Measurements from ENCODE around the gene MFNG.
"Not testable (repeated sequence)": the region's sequence is repeated elsewhere in the genome, so short reads cannot be mapped to it uniquely, and the experiment has no call there.

The MFNG gene

DNA sequence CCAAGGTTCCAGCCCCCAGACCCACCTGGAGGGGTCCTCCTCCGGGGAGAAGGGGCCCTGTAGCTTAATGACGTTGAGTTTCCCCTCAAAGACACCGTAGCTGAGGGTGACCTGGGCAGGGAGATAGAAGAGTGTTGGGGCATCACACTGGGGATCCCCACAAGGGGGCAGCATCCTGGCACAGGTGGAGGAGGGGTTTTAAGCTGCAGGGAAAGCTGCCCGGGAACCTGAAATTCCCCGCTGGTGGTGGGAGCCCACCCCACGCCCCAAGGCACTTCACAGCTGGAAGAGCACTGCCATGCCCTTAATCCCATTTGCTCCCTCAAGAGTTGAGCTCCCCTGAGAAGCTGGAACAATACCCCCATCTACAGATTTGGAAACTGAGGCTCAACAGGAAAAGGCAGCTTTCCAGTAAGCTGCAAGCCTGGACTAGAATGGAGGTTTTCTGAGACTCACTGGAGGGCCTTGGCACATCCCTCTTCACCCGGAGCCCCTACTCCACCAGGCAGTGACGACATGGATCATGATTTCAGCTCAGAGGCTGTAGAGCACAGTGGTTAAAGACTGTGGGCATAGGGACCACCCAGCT, 13.7 kb downstream of the MFNG start:
- peak; percentile 55 for DNase-seq

DNA sequence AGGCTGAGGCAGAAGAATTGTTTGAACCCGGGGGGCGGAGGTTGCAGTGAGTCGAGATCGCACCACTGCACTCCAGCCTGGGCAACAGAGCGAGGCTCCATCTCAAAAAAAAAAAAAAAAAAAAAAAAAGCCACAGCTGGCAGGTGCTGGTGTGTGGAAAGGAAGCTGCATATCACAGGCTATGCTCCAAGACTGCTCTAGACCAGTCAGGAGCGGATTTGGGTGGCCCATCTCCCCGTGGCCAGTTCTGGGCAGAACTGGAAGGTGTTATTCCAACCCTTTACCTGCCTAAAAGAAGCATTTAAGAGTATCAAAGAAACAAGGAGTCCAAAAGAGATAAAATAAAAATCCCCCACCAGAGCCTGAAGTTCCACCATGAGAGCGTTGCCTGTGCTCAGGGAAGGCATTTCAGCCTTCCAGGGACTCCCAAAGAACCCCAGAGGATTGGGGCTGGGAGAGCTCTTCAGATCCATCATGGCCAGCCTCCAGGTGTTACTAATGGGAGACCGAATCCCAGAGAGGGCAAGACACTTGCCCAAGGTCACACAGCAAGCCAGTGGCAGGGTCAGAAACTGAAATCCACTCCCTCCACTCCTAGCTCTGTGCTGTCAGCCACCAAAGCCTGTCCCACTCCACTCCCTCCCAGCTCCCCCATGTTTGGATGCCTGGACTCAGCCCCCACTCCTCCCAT, 14.3 kb downstream of the MFNG start:
- DNase-seq = no peak

DNA sequence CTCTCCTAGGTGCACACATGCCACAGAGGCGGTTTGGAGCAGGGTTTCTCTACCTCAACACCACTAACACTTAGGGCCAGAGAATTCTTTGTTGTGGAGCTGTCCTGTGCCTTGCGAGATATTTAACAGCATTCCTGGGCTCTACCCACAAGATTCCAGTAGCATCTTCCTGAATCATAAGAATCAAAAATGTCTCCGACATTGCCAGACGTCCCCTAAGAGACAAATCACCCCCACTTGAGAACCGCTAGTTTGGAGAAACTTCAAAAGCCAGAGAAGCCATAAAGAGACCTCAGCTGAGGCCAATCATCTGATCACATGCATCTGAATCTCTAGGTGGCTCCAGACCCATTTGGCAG, 16.1 kb downstream of the MFNG start:
- no peak for DNase-seq

DNA sequence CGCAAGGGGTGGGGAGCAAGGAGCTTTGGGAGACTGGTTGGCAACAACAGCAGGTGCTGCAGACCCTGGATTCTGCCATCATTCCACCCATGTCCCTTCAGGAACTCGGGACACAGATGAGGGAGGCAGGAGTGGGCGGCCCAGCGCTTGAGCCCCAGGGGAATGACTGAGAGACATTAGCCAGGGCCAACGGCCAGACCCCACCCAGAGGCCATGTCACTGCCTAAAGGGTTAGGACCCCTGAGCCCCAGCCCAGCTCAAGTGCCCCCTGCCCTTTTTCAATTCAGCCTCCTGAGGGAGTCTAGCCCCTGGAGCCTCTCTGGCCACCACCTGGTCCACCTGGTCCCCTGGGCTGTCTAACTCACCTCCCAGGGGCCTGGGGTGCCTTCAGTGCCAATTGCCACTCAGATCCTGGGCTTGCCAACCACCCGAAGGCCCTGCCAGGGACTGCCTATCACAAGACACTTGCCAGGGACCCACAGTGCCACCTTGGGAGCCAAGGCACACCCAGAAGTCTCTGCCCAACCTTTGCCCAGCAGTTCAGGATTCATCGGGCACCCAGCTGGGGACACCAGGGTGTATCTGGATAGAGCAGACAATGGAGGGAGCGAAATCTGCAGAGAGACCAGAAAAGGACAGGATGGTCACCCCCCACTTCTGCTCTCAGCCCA, 16.6 kb downstream of the MFNG start:
- DNase-seq = no peak

DNA sequence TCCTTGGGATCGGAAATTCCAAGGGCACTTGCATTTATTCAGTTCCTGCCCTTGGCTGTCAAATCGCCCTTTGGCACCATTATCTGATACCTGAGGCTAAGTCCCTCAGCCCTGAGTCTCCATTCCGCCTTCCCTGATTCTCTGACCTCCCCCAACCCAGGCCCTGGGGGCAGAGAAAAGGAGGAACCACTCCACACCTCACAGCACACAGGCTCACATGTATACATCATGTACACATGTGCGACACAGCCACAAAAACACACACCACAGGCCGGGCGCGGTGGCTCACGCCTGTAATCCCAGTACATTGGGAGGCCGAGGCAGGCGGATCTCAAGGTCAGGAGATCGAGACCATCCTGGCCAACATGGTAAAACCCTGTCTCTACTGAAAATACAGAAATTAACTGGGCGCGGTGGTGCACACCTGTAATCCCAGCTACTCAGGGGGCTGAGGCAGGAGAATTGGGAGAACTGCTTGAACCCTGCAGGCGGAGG, 17.9 kb downstream of the MFNG start:
- not testable (repeated sequence) for DNase-seq

DNA sequence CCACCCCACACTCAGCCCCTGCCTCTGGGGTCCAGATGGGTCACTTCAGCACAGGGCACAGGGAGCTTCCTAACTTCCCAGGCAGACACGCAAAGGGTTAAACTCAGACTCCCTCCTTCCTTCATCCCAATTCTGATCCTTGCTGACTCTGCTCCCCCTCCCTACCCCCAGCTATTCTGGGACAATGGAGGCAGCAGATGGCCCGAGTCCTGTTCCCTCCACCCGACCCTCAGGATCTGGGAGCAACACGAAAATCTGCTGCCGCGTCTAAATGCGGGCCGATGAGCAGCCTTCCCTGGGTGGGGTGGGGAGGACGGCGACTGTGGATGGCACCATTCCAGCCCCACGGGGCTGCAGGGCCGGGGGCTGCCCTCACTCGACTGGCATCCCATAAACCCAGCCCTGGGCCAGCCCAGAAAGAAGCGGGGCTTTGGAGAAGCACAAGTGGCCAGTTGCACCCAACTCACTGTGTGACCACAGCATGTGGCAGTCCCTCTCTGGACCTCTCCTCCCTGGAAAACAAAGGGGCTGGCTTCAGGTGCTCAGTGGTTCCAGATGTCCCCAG, 18.7 kb downstream of the MFNG start:
- no peak for DNase-seq

DNA sequence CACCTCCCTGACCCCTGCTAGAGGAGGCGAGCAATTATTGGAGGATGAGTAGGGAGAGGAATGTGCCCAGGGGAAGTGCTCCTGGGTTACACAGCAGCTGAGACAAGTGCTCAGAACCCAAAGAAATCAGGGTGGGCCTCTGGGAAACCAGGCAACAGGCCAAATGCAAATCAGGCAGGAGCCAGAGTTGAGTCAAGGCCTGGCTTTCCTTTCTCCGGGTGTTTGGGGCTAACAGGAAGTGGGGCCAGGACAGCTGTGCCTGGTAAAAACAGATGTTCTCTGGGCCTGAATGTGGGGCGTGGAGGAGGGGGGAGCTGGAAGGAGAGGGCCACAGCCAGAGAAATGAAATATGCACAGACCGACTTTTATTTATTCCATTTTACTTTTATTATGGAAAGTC, 22.0 kb downstream of the MFNG start:
- DNase-seq = no peak

DNA sequence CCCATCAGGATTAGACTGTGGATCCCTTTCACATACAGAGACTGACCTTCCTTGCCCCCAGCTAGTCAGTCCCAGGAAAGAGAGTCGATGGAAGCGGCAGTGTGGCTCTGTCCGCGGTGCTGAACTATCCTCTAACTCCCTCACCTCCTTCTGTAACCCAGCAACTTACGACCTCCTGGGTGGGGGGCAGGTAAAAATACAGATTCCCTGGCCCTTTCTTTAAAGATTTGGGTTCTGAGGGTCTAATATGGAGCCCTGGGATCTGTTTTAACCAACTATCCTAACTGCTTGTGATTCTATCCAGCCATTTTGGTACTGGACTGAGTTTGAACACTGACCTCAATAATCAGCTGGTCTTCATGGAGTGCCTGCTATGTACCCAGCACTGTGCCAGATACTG, 23.2 kb downstream of the MFNG start:
- DNase-seq = no peak

DNA sequence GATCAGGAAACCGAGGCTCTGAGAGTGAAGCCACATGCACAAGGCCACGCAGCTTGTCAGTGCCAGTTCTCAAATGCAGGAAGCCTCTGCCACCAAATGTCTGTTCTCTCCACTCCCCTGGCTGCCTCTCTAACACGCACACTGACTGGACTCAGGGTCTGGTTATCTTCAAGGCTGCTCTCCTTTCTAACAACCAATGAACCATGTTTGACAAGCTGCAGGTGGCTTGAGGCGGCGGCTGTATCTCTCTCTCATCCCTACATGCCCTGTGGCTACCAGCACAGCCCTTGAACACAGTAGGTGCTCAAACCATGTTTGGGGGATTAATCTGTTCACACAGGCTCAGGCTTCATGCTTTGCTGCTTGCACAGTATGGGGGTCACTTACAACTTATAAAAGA, 23.7 kb downstream of the MFNG start:
- no peak for DNase-seq

DNA sequence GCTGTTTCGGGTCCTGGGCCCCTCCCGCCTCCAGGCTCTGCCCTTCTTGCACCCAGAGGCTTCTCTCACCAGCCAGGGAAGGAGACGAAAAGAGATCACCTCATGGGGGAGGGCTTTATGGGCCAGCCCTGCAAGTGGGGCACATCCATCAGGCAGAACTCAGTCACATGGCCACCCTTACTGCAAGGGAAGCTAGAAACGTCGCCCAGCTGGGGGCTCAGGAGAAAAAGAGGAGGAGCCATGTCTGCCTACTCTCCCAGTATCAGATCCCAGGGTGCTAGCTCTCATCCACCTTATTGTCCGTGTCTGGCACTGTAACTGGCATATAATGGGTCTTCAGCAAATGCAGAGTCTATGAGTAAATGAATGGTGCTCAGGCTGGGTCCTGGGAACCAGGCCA, 24.2 kb downstream of the MFNG start:
- DNase-seq = no peak

DNA sequence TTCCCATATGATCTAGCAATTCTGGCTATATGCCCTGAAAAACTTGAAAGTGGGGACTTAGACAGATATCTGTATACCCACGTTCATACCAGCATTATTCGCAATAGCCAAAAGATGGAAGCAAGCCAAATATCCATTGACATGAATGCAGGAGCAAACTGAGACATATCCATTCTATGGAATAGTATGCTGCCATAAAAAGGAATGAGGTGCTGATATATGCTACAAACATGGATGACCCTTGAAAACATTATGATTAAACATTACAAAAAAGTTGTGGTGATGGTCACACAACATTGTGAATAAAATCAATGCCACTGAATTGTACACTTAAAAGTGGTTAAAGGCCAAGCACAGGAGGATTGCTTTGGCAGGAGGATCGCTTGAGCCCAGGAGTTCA, 25.5 kb downstream of the MFNG start:
- no peak for DNase-seq

DNA sequence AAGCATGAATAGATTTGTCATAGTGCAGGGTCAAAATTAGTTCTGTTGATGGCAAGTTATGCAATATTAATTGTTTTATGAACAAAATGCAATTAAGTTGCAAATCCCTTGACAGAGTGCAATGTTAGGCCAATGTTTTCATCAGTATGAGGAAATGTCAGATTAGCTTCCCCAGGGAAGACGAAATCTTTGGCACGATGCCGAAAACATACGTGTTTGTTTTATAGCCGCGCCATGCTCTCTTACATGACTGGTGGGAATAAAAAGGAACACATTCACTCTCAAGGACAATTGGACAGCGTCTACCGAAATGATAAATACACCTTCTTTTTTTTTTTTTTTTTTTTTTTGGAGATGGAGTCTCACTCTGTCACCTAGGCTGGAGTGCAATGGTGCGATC, 27.0 kb downstream of the MFNG start:
- DNase-seq = no peak

DNA sequence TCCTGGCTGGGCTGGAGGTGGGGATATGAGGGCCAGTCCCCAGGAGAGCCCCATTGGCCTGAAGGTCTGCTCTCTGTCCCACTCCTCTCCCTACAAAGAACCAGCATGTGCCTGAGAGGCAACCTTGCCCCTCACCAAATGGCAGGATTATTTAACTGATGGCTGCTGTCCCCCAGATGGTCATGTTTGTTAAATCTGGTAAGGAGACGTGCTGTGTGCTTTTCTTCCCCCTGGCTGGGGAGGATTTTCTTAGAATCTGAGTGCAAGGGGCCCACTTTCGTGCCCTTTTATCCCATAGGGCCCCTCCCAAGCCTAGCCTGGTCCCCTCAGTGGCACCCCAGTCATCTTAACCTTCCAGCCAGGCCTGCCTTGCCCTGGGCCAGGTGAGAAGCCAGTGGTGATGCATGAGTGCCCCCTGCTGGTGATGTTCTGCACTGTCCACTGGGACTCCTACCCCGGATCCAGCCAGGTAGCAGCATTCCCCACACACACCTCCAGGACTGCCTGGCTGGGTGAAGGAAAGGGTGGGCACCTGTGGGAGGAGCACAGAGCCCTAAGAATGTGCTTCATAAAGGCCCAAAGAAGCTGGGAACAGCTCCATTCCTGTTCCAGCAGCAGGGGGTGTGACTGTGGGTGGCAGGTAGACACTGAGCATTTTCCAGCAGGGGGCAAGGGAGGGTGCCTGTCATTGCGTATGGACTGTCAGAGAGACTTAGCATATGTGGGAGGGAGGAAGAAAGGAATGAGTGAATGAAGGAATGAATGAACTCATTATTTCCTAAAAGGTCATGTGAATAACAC, 28.9 kb downstream of the MFNG start:
- peak; percentile 81 for DNase-seq

DNA sequence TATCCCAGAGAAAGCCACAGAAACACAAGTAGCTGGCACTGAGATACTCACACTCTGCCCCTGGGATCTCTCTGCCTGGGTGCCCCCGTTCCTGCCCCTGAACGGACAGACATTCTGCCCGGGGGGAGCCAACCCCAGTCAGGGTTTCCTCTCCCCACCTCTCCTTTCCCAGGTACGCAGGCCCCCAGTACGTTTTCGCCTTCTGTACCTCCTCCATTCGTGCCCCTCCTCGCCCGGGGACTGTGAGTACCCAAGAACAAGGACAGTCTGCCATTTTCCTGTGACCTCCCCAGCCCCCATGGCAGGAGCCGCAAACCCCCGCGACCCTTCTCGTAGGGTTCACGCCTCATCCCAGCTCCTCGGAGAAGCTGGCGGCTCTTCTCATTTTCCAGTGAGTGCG, 29.8 kb downstream of the MFNG start:
- no peak for DNase-seq

DNA sequence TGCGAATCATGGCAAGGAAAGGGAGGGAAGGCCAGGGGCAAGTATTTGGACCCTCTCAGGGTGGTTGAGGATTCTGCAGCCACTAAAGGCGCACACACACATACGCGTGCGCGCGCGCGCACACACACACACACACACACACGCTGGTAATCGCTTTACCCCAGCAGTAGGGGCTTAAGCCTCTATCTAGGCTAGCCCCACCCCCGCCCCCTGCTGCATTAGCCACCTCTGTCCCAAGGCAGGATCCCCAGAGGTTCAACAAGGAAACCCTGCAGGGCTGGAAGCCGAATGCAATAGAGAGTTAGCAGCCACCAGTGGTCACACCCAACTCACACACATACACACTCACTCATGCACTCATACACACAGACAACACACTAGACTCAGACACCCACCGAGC, 30.3 kb downstream of the MFNG start:
- no peak for DNase-seq

DNA sequence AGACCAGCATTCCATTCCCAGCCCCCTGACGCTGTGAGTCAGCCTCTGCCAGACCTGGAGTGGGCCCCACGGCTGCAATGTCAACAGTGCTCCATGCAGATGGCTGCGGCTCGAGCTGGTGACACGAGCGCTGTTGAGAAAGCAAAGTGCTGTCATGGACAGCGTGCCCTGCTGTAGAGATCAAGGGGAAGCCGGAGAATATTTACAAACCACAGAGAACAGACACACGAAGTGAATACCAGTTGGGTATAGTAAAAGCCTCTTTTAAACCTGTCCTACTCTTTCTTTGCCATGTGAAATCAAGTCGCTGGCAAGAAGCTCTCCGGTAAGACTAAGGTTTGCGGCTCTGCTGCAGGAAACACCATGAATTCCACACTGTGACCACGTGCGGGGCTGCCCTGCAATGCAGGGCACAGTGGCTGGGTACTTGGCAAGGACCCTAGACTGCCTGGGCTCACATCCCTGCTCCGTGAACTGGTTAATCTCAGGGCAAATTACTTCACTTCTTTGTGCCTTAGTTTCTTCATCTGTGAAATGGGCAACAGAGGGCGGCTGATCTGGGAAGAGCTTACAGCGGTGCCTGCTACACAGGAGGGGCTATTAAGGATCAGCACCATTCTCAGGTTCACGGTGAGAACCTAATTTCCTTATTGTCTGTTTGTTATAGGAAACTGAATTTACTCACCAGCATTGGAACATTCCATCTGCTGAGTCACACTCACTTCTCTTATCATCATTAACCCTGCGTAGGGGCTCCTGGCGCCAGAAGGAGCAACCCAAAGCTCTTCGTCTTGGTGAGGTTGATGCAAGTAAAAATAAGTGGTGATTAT, 31.1 kb downstream of the MFNG start:
- DNase-seq = no peak

DNA sequence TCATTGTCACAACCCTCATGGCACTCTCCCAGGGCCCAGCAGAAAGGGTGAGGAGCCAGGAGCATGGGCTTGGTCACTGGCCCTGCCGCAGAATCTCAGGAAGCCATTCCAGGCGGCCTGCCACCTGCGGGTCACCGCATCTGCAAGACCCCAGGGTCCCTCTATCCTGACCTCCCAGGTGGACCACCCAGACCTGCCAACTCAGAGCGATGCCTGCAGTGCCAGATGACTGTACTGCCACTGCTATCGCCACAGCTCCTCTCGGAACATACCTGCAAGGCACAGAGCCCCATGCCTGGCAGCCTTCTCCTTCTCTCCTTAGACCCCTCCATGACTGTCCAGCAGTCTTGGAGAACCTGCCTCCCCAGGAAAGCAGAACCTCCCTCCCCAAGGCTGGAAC, 32.5 kb downstream of the MFNG start:
- DNase-seq = no peak

DNA sequence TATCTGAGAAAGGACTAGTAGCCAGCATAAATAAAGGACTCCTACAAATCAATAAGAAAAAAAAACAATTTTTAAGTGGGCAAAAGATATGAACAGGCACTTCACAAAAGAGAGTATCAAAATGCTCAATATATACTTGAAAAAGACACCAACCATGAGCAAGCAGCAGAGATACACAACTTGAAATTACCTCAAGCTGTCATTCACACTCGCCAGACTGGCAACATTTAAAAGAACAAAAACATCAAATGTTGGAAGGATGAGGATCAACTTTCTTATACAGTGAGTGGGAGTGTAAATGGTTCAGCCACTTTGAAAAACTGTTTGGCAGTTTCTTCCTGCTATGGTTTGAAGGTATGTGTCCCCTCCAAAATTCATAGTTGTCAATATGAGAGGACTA, 35.0 kb downstream of the MFNG start:
- DNase-seq = no peak

DNA sequence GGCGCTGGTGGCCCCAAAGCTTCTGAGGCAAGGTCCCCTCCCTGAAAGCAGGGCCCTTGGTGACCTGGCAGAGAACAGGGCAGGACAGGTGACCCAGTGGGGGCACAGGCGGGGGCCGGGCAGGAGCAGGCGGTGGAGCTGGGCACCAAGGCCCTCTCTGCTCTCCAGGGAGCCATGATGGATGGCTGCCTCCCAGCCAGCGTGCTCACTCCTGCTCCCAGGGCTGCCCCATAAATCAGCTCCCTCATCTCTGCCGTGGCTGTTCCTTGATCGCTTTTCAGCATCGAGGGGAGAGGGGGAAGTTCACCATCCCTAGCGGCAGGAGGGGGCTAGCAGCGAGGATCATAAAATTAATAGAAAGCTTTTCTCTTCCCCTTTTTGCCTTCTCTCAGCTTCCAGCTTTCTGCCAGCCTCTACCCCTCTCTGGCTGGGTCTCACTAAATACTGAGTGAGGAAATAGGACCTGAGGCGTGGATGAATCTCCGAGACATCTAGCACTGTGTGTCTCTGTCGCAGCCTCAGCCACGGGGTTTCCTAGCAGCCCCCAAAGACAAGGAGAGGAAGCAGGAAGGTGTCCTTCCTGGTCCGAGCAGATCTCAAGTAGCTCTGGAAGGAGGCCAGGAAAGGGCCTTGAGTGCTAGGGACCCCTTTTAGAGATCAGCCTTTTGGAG, 36.7 kb downstream of the MFNG start:
- no peak for DNase-seq

DNA sequence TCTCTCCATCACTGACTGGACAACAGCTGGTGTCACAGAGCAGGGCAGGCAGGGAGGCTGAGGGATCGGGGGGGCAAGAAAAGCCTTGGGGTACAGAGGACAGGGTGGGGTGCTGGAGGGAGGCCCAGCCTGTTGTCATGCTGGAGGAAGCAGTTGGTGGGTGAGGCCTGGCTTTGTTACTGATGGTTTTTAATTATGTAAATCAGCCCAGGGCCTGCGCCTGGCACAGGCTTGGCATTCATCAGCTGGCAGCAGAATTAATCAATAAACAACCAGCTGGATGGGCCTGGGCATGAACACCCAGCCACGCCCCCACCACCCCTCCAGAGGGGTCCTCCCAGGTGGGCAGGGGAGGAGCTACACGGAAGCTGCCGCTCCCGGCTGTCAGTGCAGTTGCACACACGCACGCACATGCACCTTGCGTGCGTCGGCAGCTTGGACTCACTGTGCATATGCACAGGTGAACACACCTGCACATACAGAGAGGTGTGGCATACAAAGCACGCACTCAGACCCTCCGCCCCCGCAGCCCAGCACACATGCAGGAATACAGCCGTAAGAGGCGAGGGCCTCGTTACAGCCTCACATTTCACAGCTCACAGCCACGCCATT, 37.6 kb downstream of the MFNG start:
- DNase-seq = no peak

DNA sequence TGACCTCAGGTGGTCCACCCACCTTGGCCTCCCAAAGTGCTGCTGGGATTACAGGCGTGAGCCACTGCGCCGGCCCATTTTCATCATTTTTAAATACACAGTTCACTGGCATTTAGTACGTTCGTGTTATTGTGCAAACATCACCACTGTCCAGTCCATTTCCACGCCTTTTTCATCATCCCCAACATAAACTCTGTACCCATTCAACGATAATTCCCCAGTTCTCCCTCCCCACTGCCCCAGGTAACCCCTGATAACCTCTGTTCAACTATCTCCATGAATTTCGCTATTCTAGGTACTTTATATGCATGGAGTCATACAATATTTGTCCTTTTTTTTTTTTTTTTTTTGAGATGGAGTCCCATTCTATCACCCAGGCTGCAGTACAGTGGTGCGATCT, 40.7 kb downstream of the MFNG start:
- DNase-seq = no peak

All from activated gamma-delta T cell treated with Interleukin-2 at 50 U/mL for 16 hours (primary cell).